GM13977 (cell line): ENCODE data around the gene SMNDC1.
A peak's percentile ranks its signal among the peaks of the same experiment; 100 is the strongest.

Source experiments
- DNase-seq: peaks from one replicate; pipeline ENCODE4 v3.0.0; 2012; ENCODE audit warnings: low spot score
- in situ Hi-C: fragments of 300-500 bp; cut with MboI; formaldehyde crosslinking; loops from one replicate; pipeline ENCODE4 v1.12.0; 2022; ENCODE audit warnings: low sequenced_read_pairs, low pct_unique_long_range_greater_than_20kb, mixed read lengths, inconsistent platforms; ENCODE audit not compliant: unreplicated experiment
- TF ChIP-seq, protein P1 (sequence below): IDR thresholded peaks from 2 replicates; pipeline ENCODE4 v1.5.1; 2012; ENCODE audit warnings: mild to moderate bottlenecking, control low read depth; ENCODE audit not compliant: insufficient read depth; ENCODE audit errors: extremely low read depth, missing control alignments

Gene SMNDC1

DNA sequence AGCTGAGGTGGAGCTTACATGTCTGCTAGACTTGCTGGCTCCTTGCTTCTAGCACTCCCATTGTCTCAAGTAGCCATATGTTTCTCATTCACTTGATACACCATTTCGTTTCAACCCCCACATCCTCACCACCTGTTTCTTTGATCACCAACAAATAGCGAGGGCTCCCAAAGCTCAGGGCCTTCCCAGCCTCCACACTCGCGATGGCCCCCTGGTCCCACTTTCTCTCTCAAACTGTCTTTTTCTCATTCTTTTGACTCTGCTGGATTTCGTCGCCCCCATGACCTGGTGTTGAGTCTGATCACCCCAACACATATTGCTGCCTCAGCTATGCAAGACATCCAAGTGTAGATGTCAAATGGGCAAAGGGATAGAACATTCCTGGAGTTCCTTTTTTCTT is 26.0 kb upstream of the SMNDC1 start:
- DNase-seq: no peak
- in situ Hi-C loops: no loop called here
- TF ChIP-seq, protein P1, sequence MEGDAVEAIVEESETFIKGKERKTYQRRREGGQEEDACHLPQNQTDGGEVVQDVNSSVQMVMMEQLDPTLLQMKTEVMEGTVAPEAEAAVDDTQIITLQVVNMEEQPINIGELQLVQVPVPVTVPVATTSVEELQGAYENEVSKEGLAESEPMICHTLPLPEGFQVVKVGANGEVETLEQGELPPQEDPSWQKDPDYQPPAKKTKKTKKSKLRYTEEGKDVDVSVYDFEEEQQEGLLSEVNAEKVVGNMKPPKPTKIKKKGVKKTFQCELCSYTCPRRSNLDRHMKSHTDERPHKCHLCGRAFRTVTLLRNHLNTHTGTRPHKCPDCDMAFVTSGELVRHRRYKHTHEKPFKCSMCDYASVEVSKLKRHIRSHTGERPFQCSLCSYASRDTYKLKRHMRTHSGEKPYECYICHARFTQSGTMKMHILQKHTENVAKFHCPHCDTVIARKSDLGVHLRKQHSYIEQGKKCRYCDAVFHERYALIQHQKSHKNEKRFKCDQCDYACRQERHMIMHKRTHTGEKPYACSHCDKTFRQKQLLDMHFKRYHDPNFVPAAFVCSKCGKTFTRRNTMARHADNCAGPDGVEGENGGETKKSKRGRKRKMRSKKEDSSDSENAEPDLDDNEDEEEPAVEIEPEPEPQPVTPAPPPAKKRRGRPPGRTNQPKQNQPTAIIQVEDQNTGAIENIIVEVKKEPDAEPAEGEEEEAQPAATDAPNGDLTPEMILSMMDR: no peak

DNA sequence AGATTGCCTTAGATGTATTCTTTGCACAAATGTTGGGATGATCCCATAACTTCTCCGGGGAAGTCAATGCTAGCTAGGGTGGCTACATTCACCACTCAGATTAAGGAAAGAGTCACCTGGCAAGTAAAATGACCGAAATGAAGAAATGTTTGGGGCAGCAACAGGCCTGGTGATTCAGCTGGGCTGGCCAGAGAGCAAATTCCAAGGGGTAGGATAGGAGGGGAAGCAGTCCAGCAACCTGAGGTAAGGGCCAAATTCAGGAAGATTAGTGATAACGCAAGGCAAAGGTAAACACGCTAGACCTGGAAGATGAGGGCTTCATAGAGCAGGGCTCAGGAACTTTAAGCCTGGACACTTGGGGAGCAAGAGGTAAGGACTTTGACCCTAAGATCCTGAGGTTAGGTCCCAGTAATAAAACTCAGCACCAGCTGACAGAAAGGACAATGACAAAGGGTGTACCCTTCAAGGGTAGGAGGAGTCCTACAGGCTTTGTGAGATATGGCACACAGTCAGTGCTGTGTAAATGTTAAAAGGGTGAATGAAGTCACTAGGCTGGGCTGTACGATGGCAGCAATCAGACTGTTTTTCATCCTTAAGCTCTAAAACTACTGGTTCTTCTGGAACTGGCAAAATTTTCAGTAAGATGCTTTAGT is 22.7 kb upstream of the SMNDC1 start:
- in situ Hi-C loops: loop anchor here (10.0 kb wide), 1 partner anchor 207 kb away; no protein-coding TSS in a partner anchor

DNA sequence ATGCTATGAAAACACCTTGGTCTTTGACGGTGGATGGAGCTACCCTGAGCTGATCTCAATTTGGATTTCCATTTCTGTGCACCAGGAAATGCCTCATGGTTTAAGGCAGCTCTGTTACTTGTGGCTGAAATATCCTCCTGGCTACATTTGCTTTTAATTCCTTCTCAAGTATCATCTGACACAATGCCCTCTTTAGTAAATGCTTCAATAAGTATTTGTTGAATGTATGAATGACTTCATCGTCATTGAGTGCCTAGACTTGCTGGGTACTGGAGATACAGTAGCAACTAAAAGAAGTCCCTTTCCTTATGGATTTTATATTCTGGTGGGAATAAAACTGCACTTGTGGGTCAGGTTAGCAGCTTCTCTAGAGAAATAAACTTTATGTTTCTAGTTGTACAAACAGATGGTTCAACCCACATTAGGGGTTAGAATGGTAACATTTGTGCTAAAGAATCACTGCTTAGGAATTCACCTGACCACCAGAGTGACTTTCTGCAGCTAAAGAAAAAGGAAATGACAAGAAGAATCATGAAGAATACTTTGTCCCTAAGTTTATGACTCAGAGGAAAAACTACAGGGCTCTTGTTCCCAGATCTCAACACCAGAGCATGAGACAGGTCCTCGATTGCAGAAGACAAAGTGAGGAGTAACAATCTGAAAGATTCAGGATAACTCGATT is 21.8 kb upstream of the SMNDC1 start:
- peak; percentile 62 for DNase-seq
- in situ Hi-C loops: loop anchor here (10.0 kb wide), 1 partner anchor 208 kb away; no protein-coding TSS in a partner anchor
- TF ChIP-seq, protein P1: no peak

More for the DNA sequence above, 22.7 kb upstream of the SMNDC1 start:
- TF ChIP-seq, protein P1: no peak
- no peak for DNase-seq

DNA sequence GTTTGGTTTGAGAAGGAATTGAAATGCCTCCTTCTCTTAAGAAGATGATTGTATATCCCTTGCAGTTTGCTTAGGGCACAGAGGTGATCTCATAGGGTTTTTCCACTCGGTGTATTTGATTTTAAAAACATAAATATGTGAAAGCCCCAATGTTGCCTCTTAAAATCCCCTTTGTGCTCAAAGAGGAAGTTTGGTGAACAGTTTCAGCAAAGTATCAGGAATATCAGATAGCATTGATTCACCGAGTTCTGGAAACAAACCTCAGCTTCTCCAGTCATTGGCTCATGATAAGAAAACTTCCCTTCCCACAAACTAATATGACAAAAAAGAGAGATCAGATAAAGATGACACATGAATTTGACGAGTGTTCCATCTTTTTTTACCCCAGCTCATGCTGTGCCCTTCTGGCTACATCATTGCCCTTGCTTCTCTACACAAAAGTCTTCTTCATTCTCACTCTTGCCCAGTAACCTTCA is 20.1 kb upstream of the SMNDC1 start:
- TF ChIP-seq, protein P1: no peak
- in situ Hi-C loops: loop anchor here (10.0 kb wide), 1 partner anchor 210 kb away; no protein-coding TSS in a partner anchor
- DNase-seq: peak; percentile 57

DNA sequence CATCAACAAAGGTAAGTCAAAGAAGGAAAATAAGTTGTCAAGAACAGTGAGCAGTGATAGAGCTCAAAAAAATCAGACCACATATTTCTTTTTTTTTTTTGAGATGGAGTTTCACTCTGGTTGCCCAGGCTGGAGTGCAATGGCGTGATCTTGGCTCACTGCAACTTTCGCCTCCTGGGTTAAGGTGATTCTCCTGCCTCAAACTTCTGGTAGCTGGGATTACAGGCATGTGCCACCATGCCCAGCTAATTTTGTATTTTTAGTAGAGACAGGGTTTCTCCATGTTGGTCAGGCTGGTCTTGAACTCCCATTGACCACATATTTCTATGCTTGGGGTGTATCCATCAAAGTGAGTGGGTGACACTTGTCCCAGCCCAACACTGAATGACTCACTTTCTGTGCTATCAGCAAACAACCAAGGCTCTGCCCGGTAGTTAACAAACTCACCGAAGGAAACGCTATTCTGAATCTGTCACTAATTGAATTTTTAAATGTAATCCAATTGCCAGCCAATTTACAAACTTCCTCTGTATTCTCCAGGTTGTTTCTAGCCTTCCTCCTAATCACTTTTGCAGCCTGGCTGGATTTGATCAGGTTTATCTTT is 19.6 kb upstream of the SMNDC1 start:
- DNase-seq: peak; percentile 48
- TF ChIP-seq, protein P1: no peak
- in situ Hi-C loops: loop anchor here (10.0 kb wide), 1 partner anchor 210 kb away; no protein-coding TSS in a partner anchor

DNA sequence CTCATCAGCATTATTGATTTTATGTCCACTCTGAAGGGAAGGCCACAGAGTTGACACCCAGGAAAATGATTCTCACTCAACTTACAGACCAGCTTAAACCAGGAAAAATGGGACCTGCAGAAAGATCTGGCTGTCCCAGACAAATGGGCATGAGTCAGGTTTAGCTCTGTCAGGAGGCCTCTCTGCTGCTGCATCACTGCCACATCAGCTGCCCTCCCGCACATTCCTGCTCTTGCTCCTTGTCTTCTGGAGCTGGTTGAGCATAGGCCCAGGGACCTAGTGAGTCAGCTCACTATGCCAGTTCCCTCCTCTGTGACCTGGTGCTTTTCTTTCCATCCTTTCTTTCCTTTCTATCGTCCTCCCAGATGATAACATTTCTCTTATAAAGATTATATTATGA is 18.8 kb upstream of the SMNDC1 start:
- in situ Hi-C loops: loop anchor here (10.0 kb wide), 1 partner anchor 211 kb away; no protein-coding TSS in a partner anchor
- TF ChIP-seq, protein P1: no peak
- DNase-seq: no peak
